HL-60 (cell line): ENCODE data around the gene CCDC24.

Source experiments
- GABPA ChIP-seq: IDR thresholded peaks from 2 replicates; pipeline ENCODE4 v1.6.1; 2012; ENCODE audit warnings: low read depth
- POLR2AphosphoS5 ChIP-seq: IDR thresholded peaks from 2 replicates; pipeline ENCODE4 v1.6.1; 2012; ENCODE audit warnings: low read depth

DNA sequence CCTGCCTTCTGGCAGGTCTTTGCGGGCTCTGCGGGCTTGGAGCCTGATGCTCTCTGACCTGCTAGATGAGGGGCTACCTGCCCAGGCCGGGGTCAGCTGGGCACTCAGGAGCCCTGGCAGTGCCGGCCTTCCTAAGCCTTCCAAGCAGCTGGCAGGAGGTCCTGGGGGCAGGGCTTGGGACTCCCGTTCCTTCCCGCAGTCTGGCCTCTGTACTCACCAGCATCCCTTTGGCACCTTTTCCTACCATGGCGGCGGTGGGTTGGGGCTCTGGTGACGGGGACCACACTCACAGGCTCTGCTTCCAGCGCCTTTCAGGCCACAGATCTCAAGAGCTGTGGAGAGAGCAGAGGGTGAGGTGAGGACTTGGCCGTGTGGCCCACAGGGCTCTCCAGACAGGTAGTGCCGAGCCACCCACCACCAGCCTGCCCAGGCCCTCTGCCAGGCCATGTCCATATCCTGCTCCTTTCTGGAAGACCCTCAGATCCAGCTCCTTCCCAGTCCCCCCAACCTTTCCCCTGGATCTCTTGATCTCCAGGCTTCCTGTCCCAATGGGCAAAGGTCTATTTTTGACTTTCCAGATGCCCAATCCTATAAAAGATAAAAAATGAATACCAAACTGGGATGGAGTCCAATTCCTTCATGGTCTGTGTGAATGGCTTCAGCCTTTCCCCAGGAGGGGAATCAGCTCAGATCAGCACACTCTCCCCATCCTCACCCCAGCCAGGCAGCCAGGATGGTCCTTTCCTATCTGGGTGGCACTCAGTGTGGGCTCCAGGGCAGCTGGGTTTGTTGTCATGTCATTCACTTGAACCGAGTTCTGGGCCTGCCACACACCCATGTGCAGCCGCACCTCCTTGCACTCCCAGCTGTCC, 32.9 kb downstream of the CCDC24 start:
- TF ChIP-seq GABPA (no peak), POLR2AphosphoS5 (no peak)
